GM12873 (cell line): ENCODE data around the gene RPS27A.

Source experiments
- CTCF ChIP-seq: IDR thresholded peaks from 2 replicates; pipeline ENCODE4 v1.5.1; 2012; ENCODE audit warnings: low read depth, mild to moderate bottlenecking, moderate library complexity, low read length, control low read depth; ENCODE audit not compliant: insufficient read depth; ENCODE audit errors: missing control alignments

Gene RPS27A

GRCh38 chr2:55232084-55232862, at the start of gene RPS27A, which contains the start of gene CLHC1:
Gene RPS27A, plus strand, starts transcription at chr2:55232688. Its CDS starts 137 bp downstream, at chr2:55232825.
Gene CLHC1, minus strand, starts transcription at chr2:55232293. Its CDS starts 9,882 bp downstream, at chr2:55222411.
- no peak for TF ChIP-seq CTCF

- no peak for TF ChIP-seq CTCF
These were observed 36.0 kb upstream of the RPS27A start for GRCh38 chr2:55196526-55196925.

- no peak for TF ChIP-seq CTCF
These were observed 32.1 kb upstream of the RPS27A start for GRCh38 chr2:55200416-55200815.

- TF ChIP-seq CTCF, result no peak
These were observed 28.0 kb upstream of the RPS27A start for GRCh38 chr2:55204536-55204935.

GRCh38 chr2:55204950-55205349, 27.5 kb upstream of the RPS27A start:
- no peak for TF ChIP-seq CTCF

GRCh38 chr2:55213822-55214221, 18.7 kb upstream of the RPS27A start:
- no peak for TF ChIP-seq CTCF

- TF ChIP-seq CTCF, result no peak
These were observed 8.3 kb upstream of the RPS27A start for GRCh38 chr2:55223958-55224760.
